ENCODE results near the gene ATP1A3. TPM values are rescaled to one million over a fixed set of nuclear protein-coding genes. Genes with fewer than 3 reads are reported as not detected.

ATP1A3 gene
- total RNA-seq, 1 experiment from 2014 or later, result 4.0 TPM

GRCh38 chr19:42003506-42004294 is 9.7 kb upstream of the ATP1A3 start:
- ChIA-PET CTCF (no interaction called here), POLR2A (ENCODE audit: unreplicated experiment) (no interaction called here)
- H3K27me3 ChIP-seq (ENCODE audit: low read length), result peaks cover 37% of the 10 kb centered on the region
- H3K36me3 ChIP-seq (ENCODE audit: low read depth, low read length), result no peaks in the 10 kb centered on the region
- no peak overlapping the region for H3K27ac ChIP-seq (ENCODE audit: low read length)
- no peak overlapping the region for H3K4me2 ChIP-seq (ENCODE audit: low read length)
- ATAC-seq (no peak), DNase-seq (no peak)
- TF ChIP-seq EZH2phosphoT487 (IDR thresholded peaks at IDR 0.05; ENCODE audit: borderline replicate concordance, low read length), result no peak
- TF ChIP-seq EZH2 (IDR thresholded peaks at IDR 0.05; ENCODE audit: low read length, unreplicated experiment), result no peak
- TF ChIP-seq, protein P1, sequence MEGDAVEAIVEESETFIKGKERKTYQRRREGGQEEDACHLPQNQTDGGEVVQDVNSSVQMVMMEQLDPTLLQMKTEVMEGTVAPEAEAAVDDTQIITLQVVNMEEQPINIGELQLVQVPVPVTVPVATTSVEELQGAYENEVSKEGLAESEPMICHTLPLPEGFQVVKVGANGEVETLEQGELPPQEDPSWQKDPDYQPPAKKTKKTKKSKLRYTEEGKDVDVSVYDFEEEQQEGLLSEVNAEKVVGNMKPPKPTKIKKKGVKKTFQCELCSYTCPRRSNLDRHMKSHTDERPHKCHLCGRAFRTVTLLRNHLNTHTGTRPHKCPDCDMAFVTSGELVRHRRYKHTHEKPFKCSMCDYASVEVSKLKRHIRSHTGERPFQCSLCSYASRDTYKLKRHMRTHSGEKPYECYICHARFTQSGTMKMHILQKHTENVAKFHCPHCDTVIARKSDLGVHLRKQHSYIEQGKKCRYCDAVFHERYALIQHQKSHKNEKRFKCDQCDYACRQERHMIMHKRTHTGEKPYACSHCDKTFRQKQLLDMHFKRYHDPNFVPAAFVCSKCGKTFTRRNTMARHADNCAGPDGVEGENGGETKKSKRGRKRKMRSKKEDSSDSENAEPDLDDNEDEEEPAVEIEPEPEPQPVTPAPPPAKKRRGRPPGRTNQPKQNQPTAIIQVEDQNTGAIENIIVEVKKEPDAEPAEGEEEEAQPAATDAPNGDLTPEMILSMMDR (conservative IDR thresholded peaks at IDR 0.05; ENCODE audit: low read depth, low read length), result no peak
- H2AFZ ChIP-seq (ENCODE audit: low read length), result no peak overlapping the region
- BruUV-seq (replicated peaks), result no TSS peak
- H3F3A ChIP-seq (ENCODE audit: low read length, unreplicated experiment), result no peaks in the 10 kb centered on the region
- no peak overlapping the region for H3K9ac ChIP-seq (ENCODE audit: low read length)
- H3K4me1 ChIP-seq (ENCODE audit: insufficient read depth, low read length), result no peaks in the 10 kb centered on the region
- intact Hi-C loops (cut with micrococcal nuclease), result no loop called here
- no peaks in the 10 kb centered on the region for H3K9me3 ChIP-seq (ENCODE audit: low read length)
- H3K4me3 ChIP-seq (ENCODE audit: low read length), result no peak overlapping the region
- H3K9me2 ChIP-seq (replicated peaks; ENCODE audit: low read length), result no peaks in the 10 kb centered on the region
- no peaks in the 10 kb centered on the region for H3K79me2 ChIP-seq (ENCODE audit: low read length)
- no peaks in the 10 kb centered on the region for H4K20me1 ChIP-seq (ENCODE audit: low read length)

GRCh38 chr19:41999878-42000208 is 5.8 kb upstream of the ATP1A3 start:
- intact Hi-C loops (cut with micrococcal nuclease), result no loop called here
- no peaks in the 10 kb centered on the region for H3F3A ChIP-seq (ENCODE audit: low read length, unreplicated experiment)
- ChIA-PET POLR2A (ENCODE audit: unreplicated experiment) (no interaction called here), CTCF (no interaction called here)
- no peaks in the 10 kb centered on the region for H4K20me1 ChIP-seq (ENCODE audit: low read length)
- no peak for ATAC-seq
- H3K27me3 ChIP-seq (ENCODE audit: low read length), result peaks cover 43% of the 10 kb centered on the region
- no peaks in the 10 kb centered on the region for H3K4me1 ChIP-seq (ENCODE audit: insufficient read depth, low read length)
- no peak overlapping the region for H3K4me3 ChIP-seq (ENCODE audit: low read length)
- TF ChIP-seq, protein P1 (conservative IDR thresholded peaks at IDR 0.05; ENCODE audit: low read depth, low read length), result no peak
- TF ChIP-seq EZH2phosphoT487 (IDR thresholded peaks at IDR 0.05; ENCODE audit: borderline replicate concordance, low read length) (no peak), EZH2 (IDR thresholded peaks at IDR 0.05; ENCODE audit: low read length, unreplicated experiment) (no peak)
- H3K36me3 ChIP-seq (ENCODE audit: low read depth, low read length), result no peaks in the 10 kb centered on the region
- no peak overlapping the region for H2AFZ ChIP-seq (ENCODE audit: low read length)
- no TSS peak for BruUV-seq (replicated peaks)
- no peak overlapping the region for H3K27ac ChIP-seq (ENCODE audit: low read length)
- no peaks in the 10 kb centered on the region for H3K9me2 ChIP-seq (replicated peaks; ENCODE audit: low read length)
- no peak overlapping the region for H3K9ac ChIP-seq (ENCODE audit: low read length)
- H3K9me3 ChIP-seq (ENCODE audit: low read length), result no peaks in the 10 kb centered on the region
- no peak overlapping the region for H3K4me2 ChIP-seq (ENCODE audit: low read length)
- H3K79me2 ChIP-seq (ENCODE audit: low read length), result no peaks in the 10 kb centered on the region
- DNase-seq, result no peak

GRCh38 chr19:41999071-41999877 is 5.2 kb upstream of the ATP1A3 start:
- peaks cover 42% of the 10 kb centered on the region for H3K27me3 ChIP-seq (ENCODE audit: low read length)
- no peak for DNase-seq
- TF ChIP-seq, protein P1 (conservative IDR thresholded peaks at IDR 0.05; ENCODE audit: low read depth, low read length), result no peak
- TF ChIP-seq EZH2phosphoT487 (IDR thresholded peaks at IDR 0.05; ENCODE audit: borderline replicate concordance, low read length) (no peak), EZH2 (IDR thresholded peaks at IDR 0.05; ENCODE audit: low read length, unreplicated experiment) (no peak)
- intact Hi-C loops (cut with micrococcal nuclease), result no loop called here
- H3K27ac ChIP-seq (ENCODE audit: low read length), result no peak overlapping the region
- no peaks in the 10 kb centered on the region for H3K79me2 ChIP-seq (ENCODE audit: low read length)
- no peaks in the 10 kb centered on the region for H3K9me3 ChIP-seq (ENCODE audit: low read length)
- ChIA-PET POLR2A (ENCODE audit: unreplicated experiment) (no interaction called here), CTCF (no interaction called here)
- no peak overlapping the region for H3K4me2 ChIP-seq (ENCODE audit: low read length)
- no peak overlapping the region for H3K4me3 ChIP-seq (ENCODE audit: low read length)
- no peaks in the 10 kb centered on the region for H4K20me1 ChIP-seq (ENCODE audit: low read length)
- H3K36me3 ChIP-seq (ENCODE audit: low read depth, low read length), result no peaks in the 10 kb centered on the region
- H3K4me1 ChIP-seq (ENCODE audit: insufficient read depth, low read length), result no peaks in the 10 kb centered on the region
- no peak overlapping the region for H3K9ac ChIP-seq (ENCODE audit: low read length)
- ATAC-seq, result no peak
- no TSS peak for BruUV-seq (replicated peaks)
- H3F3A ChIP-seq (ENCODE audit: low read length, unreplicated experiment), result no peaks in the 10 kb centered on the region
- no peak overlapping the region for H2AFZ ChIP-seq (ENCODE audit: low read length)
- H3K9me2 ChIP-seq (replicated peaks; ENCODE audit: low read length), result no peaks in the 10 kb centered on the region

All from PC-3 (cell line).